ENCODE results near the gene SPECC1L.
A peak's percentile ranks its signal among the peaks of the same experiment; 100 is the strongest.
"Not testable (repeated sequence)": the region's sequence is repeated elsewhere in the genome, so short reads cannot be mapped to it uniquely, and the experiment has no call there.

SPECC1L gene

DNA sequence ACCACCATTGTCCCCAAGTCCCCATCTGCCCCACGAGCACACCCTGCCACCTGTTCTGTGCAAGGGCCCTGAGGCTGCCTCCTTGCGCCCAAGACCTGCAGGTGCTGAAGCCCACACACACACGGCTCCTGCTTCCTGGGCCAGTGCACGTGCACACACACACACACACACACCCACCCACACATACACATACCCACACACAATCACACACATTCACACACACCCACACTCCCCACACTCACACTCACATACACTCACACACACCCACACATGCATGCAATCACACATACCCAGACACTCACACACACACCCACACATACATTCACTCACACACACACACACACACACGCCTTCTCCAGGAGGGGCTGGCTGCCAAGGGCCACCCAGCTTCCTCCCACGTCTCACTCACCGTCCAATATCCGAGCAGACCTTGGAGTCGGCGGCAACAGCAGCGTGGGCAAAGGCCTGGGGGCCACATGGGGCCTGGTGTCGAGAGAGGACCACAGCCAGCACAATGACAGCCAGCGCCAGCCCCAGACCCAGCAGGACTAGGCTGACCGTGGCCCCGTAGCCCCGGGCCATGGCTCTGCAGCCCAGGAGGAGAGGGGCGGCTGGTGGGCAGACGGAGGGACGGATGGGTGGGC is 26.4 kb upstream of the SPECC1L start:
- H3K79me2 ChIP-seq (ENCODE audit: insufficient read depth, low read length) = no peaks in the 10 kb centered on the region
- H3K4me3 ChIP-seq (ENCODE audit: low read length, poor library complexity, severe bottlenecking) = no peak overlapping the region
- H3F3A ChIP-seq (ENCODE audit: low read depth) = no peaks in the 10 kb centered on the region
- H3K4me1 ChIP-seq (ENCODE audit: insufficient read depth, low read length, poor library complexity, severe bottlenecking) = peaks cover 28% of the 10 kb centered on the region
- H3K9me3 ChIP-seq (ENCODE audit: insufficient read depth, low read depth, low read length) = no peaks in the 10 kb centered on the region
- peak overlapping the region; percentile 95 for H3K4me2 ChIP-seq (ENCODE audit: low read depth, low read length, poor library complexity, severe bottlenecking)
- H3K9me2 ChIP-seq (replicated peaks; ENCODE audit: low read depth, low read length) = no peaks in the 10 kb centered on the region
- no peaks in the 10 kb centered on the region for H4K20me1 ChIP-seq (ENCODE audit: insufficient read depth, low read length, poor library complexity, severe bottlenecking)
- H3K27me3 ChIP-seq (ENCODE audit: insufficient read depth, low read length, poor library complexity, severe bottlenecking) = no peaks in the 10 kb centered on the region
- no peak overlapping the region for H3K9ac ChIP-seq (ENCODE audit: low read depth, low read length, poor library complexity, severe bottlenecking)
- no peaks in the 10 kb centered on the region for H3K36me3 ChIP-seq (ENCODE audit: insufficient read depth, low read length)
- TF ChIP-seq CTCF (conservative IDR thresholded peaks at IDR 0.05; ENCODE audit: low read length) = no peak
- no peak for TF ChIP-seq EZH2phosphoT487 (IDR thresholded peaks at IDR 0.05; ENCODE audit: borderline replicate concordance)
- no peak overlapping the region for H2AFZ ChIP-seq (ENCODE audit: low read length)

GRCh38 chr22:24245030-24245431 is 25.6 kb upstream of the SPECC1L start, which contains the start of gene GGT5:
Gene GGT5, minus strand, starts transcription at chr22:24245082. Its CDS starts 357 bp downstream, at chr22:24244725.
- not testable (repeated sequence) for H2AFZ ChIP-seq (ENCODE audit: low read length); H3K9me2 ChIP-seq (replicated peaks; ENCODE audit: low read depth, low read length); H3K79me2 ChIP-seq (ENCODE audit: insufficient read depth, low read length); H3F3A ChIP-seq (ENCODE audit: low read depth); H3K36me3 ChIP-seq (ENCODE audit: insufficient read depth, low read length); H3K4me3 ChIP-seq (ENCODE audit: low read length, poor library complexity, severe bottlenecking); H4K20me1 ChIP-seq (ENCODE audit: insufficient read depth, low read length, poor library complexity, severe bottlenecking); H3K27me3 ChIP-seq (ENCODE audit: insufficient read depth, low read length, poor library complexity, severe bottlenecking); H3K9ac ChIP-seq (ENCODE audit: low read depth, low read length, poor library complexity, severe bottlenecking); H3K9me3 ChIP-seq (ENCODE audit: insufficient read depth, low read depth, low read length)
- peaks cover 28% of the 10 kb centered on the region for H3K4me1 ChIP-seq (ENCODE audit: insufficient read depth, low read length, poor library complexity, severe bottlenecking)
- peak within 1 kb of the TSS; percentile 95 for H3K4me2 ChIP-seq (ENCODE audit: low read depth, low read length, poor library complexity, severe bottlenecking)

- H3F3A ChIP-seq (ENCODE audit: low read depth); H3K9ac ChIP-seq (ENCODE audit: low read depth, low read length, poor library complexity, severe bottlenecking); H3K36me3 ChIP-seq (ENCODE audit: insufficient read depth, low read length); H3K9me3 ChIP-seq (ENCODE audit: insufficient read depth, low read depth, low read length); H3K79me2 ChIP-seq (ENCODE audit: insufficient read depth, low read length); H2AFZ ChIP-seq (ENCODE audit: low read length); H3K4me3 ChIP-seq (ENCODE audit: low read length, poor library complexity, severe bottlenecking); H3K27me3 ChIP-seq (ENCODE audit: insufficient read depth, low read length, poor library complexity, severe bottlenecking); H4K20me1 ChIP-seq (ENCODE audit: insufficient read depth, low read length, poor library complexity, severe bottlenecking); H3K4me2 ChIP-seq (ENCODE audit: low read depth, low read length, poor library complexity, severe bottlenecking); H3K9me2 ChIP-seq (replicated peaks; ENCODE audit: low read depth, low read length): not testable (repeated sequence)
- peaks cover 28% of the 10 kb centered on the region for H3K4me1 ChIP-seq (ENCODE audit: insufficient read depth, low read length, poor library complexity, severe bottlenecking)
Measured at GRCh38 chr22:24245584-24246561, 24.8 kb upstream of the SPECC1L start.

DNA sequence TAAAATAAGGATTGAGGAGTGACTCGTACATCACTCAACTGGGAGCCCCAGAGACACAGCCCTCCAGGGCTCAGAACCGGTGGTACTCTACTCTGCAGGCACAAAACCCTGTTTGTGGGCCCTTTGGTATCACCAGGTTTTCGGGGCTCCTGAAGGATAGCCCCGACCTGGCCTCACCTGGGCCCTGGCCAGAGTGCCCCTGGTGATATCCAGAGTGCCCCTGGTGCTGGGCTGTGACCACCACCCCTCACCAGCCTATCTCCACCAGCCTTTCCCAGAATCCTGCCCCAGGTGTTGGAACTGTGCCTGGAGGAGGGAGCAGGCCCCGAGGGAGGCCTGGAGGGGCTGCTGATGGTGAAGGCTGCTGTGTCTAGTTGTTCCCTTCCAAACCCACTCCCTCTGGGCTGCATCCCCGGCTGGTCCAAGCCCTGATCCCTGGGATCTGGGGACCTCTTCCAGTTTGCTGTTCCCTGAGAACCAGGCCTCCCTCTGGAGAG is 23.6 kb upstream of the SPECC1L start:
- H3K9me2 ChIP-seq (replicated peaks; ENCODE audit: low read depth, low read length) = no peaks in the 10 kb centered on the region
- H3F3A ChIP-seq (ENCODE audit: low read depth) = no peaks in the 10 kb centered on the region
- H3K4me2 ChIP-seq (ENCODE audit: low read depth, low read length, poor library complexity, severe bottlenecking) = no peak overlapping the region
- no peaks in the 10 kb centered on the region for H3K79me2 ChIP-seq (ENCODE audit: insufficient read depth, low read length)
- no peak overlapping the region for H3K4me3 ChIP-seq (ENCODE audit: low read length, poor library complexity, severe bottlenecking)
- no peaks in the 10 kb centered on the region for H3K9me3 ChIP-seq (ENCODE audit: insufficient read depth, low read depth, low read length)
- H3K9ac ChIP-seq (ENCODE audit: low read depth, low read length, poor library complexity, severe bottlenecking) = no peak overlapping the region
- H3K36me3 ChIP-seq (ENCODE audit: insufficient read depth, low read length) = no peaks in the 10 kb centered on the region
- 0 out of 2 replicates have a peak overlapping the region, but pooled peaks have one; percentile 64 for H2AFZ ChIP-seq (ENCODE audit: low read length)
- H3K27me3 ChIP-seq (ENCODE audit: insufficient read depth, low read length, poor library complexity, severe bottlenecking) = no peaks in the 10 kb centered on the region
- no peak for TF ChIP-seq CTCF (conservative IDR thresholded peaks at IDR 0.05; ENCODE audit: low read length)
- TF ChIP-seq EZH2phosphoT487 (IDR thresholded peaks at IDR 0.05; ENCODE audit: borderline replicate concordance) = no peak
- H4K20me1 ChIP-seq (ENCODE audit: insufficient read depth, low read length, poor library complexity, severe bottlenecking) = no peaks in the 10 kb centered on the region
- peaks cover 27% of the 10 kb centered on the region for H3K4me1 ChIP-seq (ENCODE audit: insufficient read depth, low read length, poor library complexity, severe bottlenecking)

Measured in Loucy (cell line).